GM21825 (cell line): ENCODE measurements around the gene CNTNAP5.
"Not testable (repeated sequence)": the region's sequence is repeated elsewhere in the genome, so short reads cannot be mapped to it uniquely, and the experiment has no call there.

Experiments
- ATAC-seq: cut with Tn5 transposase; IDR thresholded peaks from one replicate; pipeline ENCODE4 v1.9.1; 2021; ENCODE audit warnings: mild to moderate bottlenecking, moderate library complexity; ENCODE audit not compliant: unreplicated experiment

The CNTNAP5 gene

DNA sequence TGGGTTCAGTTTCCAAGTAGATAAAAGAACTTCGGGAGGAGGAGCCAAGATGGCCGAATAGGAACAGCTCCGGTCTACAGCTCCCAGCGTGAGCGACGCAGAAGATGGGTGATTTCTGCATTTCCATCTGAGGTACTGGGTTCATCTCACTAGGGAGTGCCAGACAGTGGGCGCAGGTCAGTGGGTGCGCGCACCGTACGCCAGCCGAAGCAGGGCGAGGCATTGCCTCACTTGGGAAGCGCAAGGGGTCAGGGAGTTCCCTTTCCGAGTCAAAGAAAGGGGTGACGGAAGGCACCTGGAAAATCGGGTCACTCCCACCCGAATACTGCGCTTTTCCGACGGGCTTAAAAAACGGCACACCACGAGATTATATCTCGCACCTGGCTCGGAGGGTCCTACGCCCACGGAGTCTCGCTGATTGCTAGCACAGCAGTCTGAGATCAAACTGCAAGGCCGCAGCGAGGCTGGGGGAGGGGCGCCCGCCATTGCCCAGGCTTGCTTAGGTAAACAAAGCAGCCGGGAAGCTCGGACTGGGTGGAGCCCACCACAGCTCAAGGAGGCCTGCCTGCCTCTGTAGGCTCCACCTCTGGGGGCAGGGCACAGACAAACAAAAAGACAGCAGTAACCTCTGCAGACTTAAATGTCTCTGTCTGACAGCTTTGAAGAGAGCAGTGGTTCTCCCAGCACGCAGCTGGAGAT, 382.9 kb downstream of the CNTNAP5 start:
- not testable (repeated sequence) for ATAC-seq

DNA sequence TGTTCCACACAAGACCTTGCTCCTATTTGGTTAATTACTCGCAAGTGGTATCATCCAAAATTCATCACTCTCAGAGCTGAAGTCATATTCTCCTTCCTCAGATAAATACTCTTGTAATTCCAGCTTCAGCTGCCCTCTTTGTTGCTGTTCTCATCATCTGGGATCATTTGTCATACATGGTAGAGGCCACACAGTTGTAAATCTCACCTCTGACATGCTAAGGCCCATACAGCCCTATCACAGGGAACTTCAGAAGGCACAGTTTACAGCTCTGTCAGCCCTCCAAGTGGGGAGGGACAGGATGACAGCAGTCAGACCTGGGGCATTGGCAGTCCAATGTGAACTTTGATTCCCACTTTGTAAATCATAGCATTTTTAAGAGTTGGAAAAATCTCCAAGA, 399.0 kb downstream of the CNTNAP5 start:
- no peak for ATAC-seq

DNA sequence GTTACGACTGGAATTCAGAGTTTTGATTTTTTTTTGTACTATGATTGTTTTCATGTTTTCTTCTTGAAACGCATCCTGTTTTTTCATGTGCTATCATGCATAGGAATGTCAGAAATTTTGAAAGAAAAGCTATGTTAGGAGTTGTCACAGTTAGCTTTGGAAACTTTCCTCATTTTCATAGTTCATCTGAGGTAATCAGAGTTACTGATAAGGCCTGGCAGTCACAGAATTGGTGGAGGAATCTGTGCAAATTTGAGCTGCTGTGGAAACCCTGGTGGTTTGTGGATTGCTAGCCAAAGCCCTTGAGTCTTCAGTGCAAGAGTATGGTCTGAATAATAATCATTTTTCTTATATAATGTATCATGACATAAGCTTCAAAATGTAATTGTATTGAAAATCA, 401.0 kb downstream of the CNTNAP5 start:
- no peak for ATAC-seq

DNA sequence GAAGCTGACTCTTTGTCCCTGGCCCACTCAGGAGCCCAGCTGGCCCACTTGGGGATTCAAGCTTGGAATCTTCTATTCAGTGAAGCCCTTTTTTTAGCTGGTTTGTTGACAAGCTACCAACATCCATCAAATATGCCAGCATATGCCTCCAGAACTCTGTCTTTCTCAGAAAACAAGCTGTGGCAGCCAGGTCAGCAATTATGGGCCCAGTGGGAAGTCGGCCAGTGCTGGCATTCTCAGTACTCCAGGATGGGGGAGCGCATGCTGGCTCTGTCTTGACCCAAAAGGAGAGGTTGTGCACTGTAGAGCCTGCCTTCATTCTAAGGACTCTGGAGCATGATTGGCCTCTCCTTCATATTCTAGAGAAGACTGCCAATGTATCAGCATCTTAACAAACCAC, 401.5 kb downstream of the CNTNAP5 start:
- no peak for ATAC-seq

DNA sequence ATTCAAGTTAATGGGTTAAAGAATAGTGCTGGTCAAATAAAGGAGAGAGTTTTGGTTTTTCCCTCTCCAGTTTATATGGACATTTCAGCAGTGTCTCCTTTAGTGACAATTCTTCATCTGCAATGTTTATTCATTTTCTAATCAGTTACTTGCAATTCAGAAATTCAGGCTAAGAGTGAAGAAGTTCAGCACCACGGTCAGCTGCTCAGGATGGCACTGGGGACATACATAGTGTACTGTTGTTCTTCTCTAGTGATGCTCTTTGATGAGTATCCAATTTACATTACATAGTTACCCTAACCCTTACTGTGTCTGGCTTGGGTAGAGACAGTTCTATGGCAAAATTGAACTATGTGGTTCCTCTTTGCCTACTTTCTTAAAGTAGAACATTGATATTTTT, 412.7 kb downstream of the CNTNAP5 start:
- ATAC-seq: no peak

DNA sequence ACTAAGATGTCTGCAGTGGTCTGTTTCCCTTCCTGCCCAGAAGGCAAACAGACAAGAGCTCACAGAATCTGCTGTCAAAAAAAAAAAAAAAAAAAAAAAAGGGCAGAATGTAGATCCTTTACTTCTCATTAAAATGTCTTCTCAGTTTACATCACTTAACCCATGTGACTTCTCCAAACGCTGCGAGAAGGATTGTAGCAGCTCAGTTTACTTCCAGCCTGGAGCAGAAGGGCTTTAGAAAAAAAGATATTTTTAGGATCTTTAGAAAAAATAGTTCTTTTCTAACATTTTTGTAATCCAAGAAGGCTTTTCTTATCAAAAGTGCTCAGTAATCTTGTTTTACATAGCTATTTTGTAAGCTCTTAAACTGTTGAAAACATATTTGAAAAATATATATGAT, 425.4 kb downstream of the CNTNAP5 start:
- ATAC-seq: no peak

DNA sequence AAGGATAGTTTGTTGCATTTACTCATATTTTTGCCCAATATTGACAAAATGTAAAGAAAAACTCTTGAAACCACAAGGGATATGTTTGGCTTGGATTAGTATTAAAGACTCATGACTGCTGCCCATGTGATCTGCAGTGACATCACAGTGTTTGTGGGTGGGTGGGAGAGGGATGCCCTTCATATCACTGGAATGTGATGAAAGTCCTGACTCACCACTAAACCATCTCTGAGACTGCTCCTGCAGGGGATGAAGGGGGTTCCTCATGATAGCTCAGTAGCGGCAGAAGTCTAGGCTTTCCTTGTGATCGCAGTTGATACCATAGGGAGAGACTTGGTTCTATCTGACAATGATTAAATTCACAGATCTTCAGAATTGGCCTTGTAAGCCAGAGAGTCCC, 451.2 kb downstream of the CNTNAP5 start:
- ATAC-seq: no peak

DNA sequence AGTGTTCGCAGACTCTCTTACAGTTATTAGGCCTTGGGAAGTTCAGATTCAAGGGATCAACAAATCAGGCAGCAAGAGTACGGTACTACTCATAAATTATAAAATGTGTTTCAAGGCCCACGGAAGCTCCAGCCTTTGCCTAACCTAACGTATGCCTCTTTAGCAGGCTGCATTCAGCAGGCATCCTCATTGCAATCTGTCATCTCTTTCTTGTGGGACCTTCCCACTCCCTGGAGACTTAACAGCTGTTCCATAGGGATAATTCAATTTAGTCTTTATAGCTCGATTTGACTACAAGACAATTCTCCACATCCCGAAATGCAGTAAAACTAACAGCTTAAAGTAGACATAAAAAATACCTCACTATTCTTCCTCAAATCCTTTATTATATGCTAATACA, 453.7 kb downstream of the CNTNAP5 start:
- ATAC-seq: no peak

DNA sequence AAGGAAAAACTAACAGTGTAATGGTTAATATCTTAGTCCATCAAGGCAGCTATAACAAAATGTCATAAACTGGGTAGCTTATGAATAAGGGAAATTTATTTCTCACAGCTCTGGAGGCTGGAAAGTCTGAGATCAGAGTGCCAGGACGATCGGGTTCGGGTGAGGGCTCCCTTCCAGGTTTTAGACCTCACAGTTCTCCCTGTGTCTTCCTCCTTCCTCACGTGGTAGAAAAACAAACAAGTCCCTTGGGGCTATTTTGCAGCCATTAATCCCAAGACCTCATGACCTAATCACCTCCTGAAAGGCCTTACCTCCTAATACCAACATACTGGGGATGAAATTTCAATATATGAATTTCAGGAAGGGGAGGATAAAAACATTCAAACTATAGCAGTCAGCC, 455.9 kb downstream of the CNTNAP5 start:
- ATAC-seq: no peak

DNA sequence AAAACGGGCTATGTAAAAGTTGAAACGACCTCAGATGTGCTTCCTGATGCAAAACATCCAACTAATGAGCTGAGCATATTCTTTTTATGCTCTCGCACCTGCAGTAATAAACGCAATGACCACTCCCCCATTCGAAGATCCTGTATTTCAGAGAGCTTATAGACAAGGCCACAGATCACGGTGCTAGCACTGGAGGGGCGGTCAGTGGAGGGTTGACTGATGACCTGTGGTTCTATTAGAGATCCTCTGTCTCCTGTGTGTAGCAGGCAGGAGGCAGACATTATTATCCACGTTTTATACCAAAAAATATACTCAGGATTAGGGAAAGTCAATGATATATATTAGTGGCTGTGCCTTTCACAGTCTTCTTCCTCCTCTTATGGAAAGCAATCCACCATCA, 457.0 kb downstream of the CNTNAP5 start:
- ATAC-seq: no peak

DNA sequence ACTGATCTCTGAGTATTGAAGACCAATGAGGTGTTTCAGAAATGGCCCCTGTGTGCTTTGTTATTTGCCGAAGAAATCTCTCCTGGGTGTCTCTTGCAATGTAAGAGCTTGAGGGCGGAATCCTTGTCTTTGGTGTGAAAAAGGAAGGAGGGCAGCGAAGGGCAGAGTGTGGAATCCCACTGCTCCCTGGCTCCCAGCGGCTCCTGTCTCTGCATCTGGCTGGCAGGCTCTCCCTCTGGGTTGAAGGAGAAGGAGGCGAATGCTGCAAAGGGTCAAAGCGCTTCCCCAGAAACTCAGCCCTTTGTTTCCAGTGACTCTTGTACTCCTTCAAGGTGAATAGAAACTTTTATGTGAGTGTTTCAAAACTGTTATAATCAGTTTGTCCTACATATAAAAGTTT, 457.5 kb downstream of the CNTNAP5 start:
- no peak for ATAC-seq

DNA sequence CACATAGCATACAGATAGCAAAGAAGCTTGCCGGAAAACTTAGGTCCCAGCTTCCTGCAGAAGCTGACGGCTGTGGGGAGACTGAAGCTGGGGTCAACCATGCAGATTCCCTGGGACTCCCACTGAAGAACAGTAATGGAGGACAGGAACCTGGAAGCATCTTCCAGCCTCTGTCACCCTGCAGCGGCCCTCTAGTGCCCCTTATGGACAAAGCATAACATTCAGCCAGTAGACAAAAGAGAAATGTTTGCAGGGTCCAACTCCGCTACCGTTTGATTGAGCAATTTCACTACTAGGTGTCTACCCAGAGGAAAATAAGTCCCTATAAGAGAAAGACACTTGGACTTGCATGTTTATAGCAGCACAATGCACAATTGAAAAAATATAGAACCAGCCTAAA, 460.6 kb downstream of the CNTNAP5 start:
- no peak for ATAC-seq

DNA sequence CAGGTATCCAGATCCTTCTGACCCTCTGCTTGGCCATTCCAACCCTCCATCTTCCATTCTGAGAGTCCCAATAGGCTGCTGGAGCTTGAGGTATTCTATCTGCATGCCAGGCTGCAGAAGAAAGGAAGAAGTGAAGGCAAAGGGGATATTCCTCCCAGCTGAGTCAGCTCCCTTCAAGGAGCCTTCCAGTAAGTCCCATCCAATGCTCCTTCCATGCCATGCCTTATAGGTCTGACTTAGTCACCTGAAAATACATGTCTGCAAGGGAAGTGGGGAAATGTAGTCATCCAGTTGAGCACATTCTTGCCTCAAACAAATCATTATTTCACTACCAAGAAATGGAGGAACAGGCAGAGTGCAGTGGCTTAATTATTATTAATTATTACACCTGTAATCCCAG, 464.6 kb downstream of the CNTNAP5 start:
- ATAC-seq: no peak

DNA sequence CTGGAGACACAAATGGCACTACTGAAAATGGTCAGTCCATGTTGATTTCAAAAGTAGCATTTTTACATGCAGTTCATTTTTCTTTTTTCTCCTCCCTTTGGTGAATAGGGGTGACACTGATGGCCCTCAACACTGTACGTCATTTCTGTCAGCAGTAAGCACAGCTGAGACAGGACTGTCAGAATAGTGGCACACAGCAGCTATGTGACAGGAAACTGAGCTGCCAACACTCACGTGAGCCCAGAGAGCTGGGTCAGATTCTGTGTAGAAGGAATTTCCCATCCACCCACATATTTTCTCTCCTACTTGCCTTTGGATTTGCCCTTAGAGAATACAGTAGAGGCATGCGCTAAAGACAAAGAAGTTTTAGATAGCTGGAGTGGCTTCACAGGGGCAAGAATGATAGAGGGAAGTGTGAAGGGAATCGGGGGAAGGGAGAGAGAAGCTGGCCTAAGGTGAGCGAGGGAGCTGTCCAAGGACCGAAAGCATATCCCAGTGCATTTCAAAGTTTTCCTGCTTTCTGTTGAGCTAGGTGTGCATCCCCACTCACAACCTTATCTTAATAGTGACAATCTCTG, 476.6 kb downstream of the CNTNAP5 start:
- ATAC-seq: no peak

DNA sequence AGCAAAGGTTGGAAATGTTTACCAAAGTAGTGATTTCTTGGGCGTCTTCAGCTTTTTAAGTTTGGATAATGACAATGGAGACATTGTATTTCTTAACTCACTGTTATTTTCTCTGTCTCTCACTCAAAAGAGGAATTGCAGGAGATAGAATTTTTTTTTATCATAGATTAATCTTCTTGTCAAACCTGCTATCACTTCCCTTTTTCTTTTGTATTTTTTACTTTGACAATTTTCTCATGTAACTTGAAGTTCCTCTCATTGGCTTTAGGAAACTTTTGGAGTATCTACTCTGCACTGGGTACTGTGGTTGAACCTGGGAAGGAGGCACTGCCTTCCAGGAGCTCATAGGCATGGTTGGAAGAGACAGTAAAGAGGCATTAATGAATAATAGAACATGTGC, 489.1 kb downstream of the CNTNAP5 start:
- no peak for ATAC-seq

DNA sequence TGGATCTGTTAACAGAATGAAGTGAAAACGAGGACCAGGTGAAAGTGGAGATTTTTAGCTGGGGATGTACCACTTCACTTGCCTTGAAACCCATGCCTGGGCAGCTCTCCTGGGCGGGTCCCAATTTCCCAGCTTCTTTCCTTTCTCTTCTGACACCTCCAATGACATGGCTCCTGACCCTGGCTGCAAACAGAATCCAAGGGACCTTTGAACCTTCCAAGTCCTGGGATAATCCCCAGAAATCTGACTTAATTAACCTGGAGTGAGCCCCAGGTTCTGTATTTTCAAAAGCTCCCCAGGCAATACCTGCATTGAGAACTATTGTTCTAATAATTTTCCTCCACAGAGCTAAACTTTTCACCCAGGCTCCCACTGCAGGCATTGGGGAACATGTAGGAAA, 495.9 kb downstream of the CNTNAP5 start:
- ATAC-seq: no peak

DNA sequence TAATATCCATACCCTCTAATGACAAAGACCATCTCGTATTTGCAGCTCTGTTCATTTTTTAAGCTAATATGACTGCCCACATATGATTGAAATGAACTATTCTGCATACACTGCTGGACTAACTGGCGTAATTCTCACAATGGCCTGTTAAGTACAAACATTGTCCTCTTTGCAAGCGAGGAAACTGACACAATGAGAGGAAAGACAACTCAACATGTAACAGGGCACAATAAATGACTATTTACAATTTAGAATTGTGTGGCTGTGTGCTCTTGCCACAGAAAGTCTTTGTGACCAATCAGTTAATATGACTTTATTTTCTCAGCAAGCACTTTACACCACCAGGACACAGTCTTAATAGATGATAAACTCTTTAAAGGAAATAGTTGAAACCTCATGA, 498.0 kb downstream of the CNTNAP5 start:
- no peak for ATAC-seq

DNA sequence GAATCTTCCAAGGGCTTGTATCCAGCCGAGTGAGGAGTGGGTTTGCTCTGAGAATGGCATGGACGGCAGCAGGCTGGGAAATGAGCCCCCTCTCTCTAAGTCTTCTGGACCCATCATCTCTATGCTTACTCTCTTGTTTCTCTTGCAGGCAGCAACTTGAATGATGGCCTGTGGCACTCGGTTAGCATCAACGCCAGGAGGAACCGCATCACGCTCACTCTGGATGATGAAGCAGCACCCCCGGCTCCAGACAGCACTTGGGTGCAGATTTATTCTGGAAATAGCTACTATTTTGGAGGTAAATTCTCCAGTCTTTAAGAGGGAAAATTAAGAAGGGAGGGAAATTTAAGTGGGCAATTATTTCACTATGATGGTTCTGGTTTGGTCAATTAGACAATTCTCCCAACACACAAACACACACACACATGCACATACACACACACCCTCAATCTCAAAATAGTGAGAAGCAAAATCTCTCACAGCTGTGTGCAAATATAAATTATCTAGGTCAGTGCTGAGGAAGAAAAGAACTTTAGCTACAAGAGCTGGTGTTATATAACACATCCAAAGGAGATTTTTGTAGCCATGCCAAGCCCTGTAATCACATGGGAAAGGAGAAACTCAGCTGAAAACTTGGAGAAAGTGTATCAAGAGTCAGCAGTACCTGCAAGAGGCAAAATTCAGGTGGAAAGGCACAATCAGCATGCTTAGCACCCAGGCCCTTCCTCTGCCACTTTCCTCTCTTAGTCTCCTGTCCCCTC, 499.2 kb downstream of the CNTNAP5 start:
- no peak for ATAC-seq

DNA sequence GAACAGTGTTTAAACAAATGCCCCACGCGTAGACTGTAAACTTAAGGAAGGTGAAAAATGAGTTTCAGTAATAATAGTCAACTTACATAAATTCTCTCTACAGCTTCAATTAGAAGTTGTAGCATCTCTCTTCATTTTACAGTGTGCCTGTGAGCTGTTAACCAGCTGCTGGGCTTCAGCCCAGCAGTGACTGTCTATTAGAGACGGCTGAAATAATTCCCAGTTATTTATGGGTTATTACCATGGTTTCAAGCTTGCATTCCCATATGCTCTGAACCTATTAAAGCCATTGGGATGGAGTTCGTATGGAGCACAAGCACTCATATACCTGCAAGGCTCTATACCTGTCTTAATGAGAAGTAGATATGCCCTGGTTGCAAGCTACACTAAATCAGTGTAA, 501.1 kb downstream of the CNTNAP5 start:
- no peak for ATAC-seq

DNA sequence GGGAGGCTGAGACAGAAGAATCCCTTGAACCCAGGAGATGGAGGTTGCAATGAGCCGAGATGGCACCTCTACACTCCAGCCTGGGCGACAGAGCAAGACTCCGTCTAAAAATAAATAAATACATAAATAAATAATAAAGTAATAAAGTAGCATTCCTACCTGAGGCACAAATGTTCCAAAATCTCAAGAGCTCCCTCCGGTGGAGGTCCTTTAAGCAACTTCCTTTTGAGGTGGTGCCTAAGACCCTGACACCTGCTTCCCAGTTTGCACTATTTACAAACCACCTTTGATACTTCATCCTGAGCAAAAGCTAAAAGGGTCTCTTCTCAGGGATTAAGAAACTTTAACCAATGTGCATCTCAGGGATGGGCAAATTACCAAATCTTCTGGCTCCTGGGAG, 505.1 kb downstream of the CNTNAP5 start:
- no peak for ATAC-seq

DNA sequence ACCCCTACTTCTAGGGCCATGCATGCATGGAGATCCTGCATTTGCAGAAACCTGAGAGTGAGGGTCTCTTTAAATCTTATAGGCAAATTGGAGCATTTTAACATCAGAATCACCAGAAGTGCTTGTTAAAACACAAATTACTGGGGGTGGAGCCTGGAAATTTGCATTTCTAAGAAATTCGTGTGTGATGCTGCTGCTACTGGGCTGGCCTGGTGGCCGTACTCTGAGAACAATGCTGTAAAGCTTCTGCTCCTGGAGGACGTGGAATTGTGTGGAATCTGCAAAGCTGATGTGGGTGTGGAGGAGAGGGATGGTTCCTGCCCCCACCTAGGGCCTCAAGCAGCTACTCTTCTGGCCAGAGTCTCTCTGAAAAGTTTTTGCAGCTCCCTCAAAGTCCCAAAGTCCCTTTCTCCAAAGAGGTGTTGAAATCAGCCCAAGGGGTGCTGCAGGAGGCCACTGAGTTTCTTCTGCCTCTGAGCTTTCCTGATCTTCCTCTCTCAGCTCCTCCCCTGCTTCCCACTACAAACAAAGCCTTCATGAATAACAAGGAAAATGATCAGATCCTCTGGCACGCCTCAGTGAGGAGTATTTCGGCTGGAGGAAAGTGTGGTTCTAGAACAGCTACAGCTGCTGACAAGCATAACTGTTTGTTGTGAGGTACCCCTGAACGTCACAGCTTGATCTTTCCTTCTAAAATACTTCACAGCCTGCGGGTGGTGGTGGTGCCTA, 508.3 kb downstream of the CNTNAP5 start:
- ATAC-seq: no peak

DNA sequence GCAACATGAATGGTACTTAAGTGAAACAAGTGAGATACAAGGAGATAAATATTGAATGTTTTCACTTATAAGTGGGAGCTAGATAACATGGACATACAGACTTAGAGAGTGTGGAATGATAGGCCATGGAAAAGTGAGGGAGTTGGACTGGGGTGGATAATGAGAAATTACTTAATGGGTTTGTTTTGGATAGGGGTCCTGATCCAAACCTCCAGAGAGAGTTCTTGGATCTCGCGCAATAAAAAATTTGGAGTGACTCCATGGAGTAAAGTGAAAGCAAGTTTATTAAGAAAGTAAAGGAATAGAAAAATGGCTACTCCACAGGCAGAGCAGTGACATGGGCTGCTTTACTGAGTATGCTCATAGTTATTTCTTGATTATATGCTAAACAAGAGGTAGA, 508.9 kb downstream of the CNTNAP5 start:
- no peak for ATAC-seq
